ENCODE data around the gene RAD51AP1.
"Not testable (repeated sequence)": the region's sequence is repeated elsewhere in the genome, so short reads cannot be mapped to it uniquely, and the experiment has no call there.

RAD51AP1 gene

DNA sequence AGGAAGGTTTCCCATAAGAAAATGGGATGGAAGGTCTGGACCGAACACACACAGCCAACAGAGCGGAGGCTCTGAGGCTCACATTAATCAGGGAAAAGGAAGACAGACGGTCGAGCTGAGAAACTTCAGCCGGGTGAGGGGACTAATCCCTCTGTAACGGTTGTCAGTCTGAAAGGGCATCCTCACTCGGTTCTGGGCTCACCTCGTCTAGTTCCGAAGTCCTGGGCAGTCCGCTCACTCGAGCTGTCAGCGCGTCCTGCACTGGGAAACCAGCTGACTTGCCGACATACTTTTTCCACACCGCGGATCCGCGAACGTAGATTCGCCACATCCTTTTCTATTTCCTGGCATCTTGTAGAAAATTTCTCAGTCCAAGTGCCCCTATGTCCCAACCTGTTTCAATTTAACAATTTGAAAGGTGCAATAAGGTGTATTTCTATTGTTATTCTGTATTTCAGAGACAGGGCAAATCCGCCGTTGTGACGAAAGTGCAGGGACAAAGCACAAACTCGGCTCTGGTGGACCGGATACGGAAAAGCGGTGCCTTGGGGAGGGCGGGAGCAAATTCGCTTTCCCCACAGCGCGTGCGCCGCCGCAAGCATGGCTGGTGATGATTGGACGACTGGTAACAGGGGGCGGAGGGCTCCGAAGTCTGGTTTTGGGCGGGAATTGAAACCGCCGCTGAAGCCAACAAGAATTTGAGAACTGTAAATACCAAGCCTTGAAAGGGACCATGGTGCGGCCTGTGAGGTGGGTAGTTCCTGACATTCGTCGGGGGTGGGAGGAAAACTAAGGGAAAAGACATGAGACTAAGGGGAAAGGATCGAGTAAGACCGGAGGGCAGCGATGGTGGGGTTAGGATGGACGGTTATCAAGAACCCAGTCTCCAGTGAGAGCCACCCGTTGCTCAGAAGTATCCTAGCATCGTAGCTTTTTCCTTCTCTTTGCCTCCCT is at the start of gene RAD51AP1:
Gene RAD51AP1 (plus strand): TSS at position 684 of the 954 bp plus-strand sequence. CDS start 50 bp downstream, at position 734.
- Histone ChIP-seq H3K9me3 (replicated peaks in 1 of 11) (no peaks in the 10 kb centered on the region), H3K4me2 (peak within 1 kb of the TSS; percentile 85 to 99 (median 93)), H3K9ac (peak within 1 kb of the TSS; percentile 90 to 98 (median 95)), H3K36me3 (peaks cover 15 to 53% (median 36%) of the 10 kb centered on the region in 11 experiments; a peak in 21 of 22 replicates), H3K27ac (peak within 1 kb of the TSS; percentile 95 to 99 (median 97)), H3K27me3 (no peaks in the 10 kb centered on the region), H4K20me1 (no peaks in the 10 kb centered on the region), H3K4me3 (peak within 1 kb of the TSS; percentile 79 to 93 (median 84)), H3K4me1 (peaks cover 29 to 39% (median 35%) of the 10 kb centered on the region in 10 experiments)
- no peak for TF ChIP-seq Cebpa-rat (IDR thresholded peaks at IDR 0.05)

DNA sequence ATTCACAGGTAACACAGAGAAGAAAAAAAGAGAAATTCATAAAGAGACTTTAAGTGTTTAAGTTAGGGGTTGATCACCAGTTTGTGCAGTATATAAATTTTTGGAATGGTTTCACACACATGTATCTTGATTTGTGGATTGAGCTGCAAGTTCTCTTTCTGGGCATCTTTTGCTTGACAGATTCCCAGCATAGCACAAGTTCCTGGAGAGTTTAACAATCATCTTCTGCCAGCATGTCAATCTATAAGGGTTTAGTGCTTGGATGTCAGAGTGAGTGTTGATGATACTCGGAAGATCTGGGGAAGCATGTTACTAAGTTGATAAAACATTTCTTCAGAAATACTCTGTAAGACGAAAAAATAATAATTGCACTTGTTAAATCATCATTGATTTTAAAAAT is 49.1 kb upstream of the RAD51AP1 start:
- no peak overlapping the region for H3K9ac ChIP-seq
- peaks cover 50 to 96% (median 65%) of the 10 kb centered on the region in 11 experiments for H3K36me3 ChIP-seq
- H3K27ac ChIP-seq = no peak overlapping the region
- no peak overlapping the region for H3K4me3 ChIP-seq
- no peaks in the 10 kb centered on the region for H3K27me3 ChIP-seq
- no peak for TF ChIP-seq Cebpa-rat (IDR thresholded peaks at IDR 0.05)
- H3K4me1 ChIP-seq = peaks cover 9 to 17% (median 15%) of the 10 kb centered on the region in 10 experiments
- no peaks in the 10 kb centered on the region for H3K9me3 ChIP-seq (replicated peaks in 1 of 11)
- no peak overlapping the region for H3K4me2 ChIP-seq
- H4K20me1 ChIP-seq = no peaks in the 10 kb centered on the region

DNA sequence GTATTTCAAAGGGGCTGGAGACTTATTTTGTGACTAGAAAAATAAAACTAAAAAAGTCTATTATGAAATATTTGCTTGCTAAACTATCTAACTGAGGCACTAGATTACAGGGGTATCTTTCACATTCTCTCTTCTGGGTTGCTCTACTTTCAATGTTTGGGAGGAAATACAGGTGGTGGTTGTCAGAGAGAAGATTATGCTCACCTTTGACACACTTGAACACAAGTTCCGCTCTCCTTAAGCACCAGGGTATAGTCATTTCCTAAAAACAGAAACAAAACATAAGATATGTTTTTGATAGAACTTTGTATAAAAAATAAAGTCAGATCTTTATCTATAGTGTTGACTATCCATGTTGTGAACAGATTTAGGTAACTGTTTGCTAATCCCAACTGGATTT is 47.7 kb upstream of the RAD51AP1 start:
- TF ChIP-seq Cebpa-rat (IDR thresholded peaks at IDR 0.05) = no peak
- Histone ChIP-seq H3K27ac (no peak overlapping the region), H3K27me3 (no peaks in the 10 kb centered on the region), H3K4me1 (peaks cover 0 to 3% (median under 1%) of the 10 kb centered on the region in 10 experiments; a peak in 5 of 20 replicates), H3K4me3 (no peak overlapping the region), H3K4me2 (no peak overlapping the region), H4K20me1 (no peaks in the 10 kb centered on the region), H3K9ac (no peak overlapping the region), H3K9me3 (replicated peaks in 1 of 11) (no peaks in the 10 kb centered on the region), H3K36me3 (peaks cover 61 to 100% (median 76%) of the 10 kb centered on the region in 11 experiments)

GRCh38 chr12:4496145-4496838 is 42.4 kb upstream of the RAD51AP1 start:
- Histone ChIP-seq H4K20me1 (no peaks in the 10 kb centered on the region), H3K27me3 (no peaks in the 10 kb centered on the region), H3K4me3 (no peak overlapping the region), H3K36me3 (peaks cover 70 to 100% (median 83%) of the 10 kb centered on the region in 11 experiments), H3K9ac (no peak overlapping the region), H3K9me3 (replicated peaks in 1 of 11) (no peaks in the 10 kb centered on the region), H3K4me1 (no peaks in the 10 kb centered on the region), H3K4me2 (no peak overlapping the region), H3K27ac (no peak overlapping the region)
- TF ChIP-seq Cebpa-rat (IDR thresholded peaks at IDR 0.05) = no peak

DNA sequence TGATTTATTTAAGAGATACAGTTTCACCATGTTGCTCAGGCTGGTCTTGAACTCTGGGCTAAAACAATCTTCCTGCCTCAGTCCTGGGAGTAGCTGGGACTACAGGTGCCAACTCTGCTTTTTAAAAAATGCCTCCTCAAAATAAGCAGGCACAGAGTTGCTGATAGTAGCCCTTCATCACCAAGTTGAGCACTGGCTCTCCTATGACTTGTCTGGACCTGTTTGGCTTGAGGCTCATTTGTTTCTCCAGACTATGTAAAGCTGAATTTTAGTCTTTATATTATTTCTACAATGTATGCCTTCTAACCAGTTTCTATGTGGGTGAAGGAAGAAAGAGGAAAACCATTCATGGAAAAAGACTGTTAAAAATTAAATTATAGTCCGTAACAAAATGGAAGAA is 39.5 kb upstream of the RAD51AP1 start:
- no peak overlapping the region for H3K4me2 ChIP-seq
- no peaks in the 10 kb centered on the region for H3K9me3 ChIP-seq (replicated peaks in 1 of 11)
- peaks cover 76 to 100% (median 94%) of the 10 kb centered on the region in 11 experiments for H3K36me3 ChIP-seq
- H3K4me3 ChIP-seq = no peak overlapping the region
- H3K27ac ChIP-seq = no peak overlapping the region
- no peaks in the 10 kb centered on the region for H3K4me1 ChIP-seq
- no peaks in the 10 kb centered on the region for H3K27me3 ChIP-seq
- TF ChIP-seq Cebpa-rat (IDR thresholded peaks at IDR 0.05) = no peak
- no peak overlapping the region for H3K9ac ChIP-seq
- no peaks in the 10 kb centered on the region for H4K20me1 ChIP-seq

DNA sequence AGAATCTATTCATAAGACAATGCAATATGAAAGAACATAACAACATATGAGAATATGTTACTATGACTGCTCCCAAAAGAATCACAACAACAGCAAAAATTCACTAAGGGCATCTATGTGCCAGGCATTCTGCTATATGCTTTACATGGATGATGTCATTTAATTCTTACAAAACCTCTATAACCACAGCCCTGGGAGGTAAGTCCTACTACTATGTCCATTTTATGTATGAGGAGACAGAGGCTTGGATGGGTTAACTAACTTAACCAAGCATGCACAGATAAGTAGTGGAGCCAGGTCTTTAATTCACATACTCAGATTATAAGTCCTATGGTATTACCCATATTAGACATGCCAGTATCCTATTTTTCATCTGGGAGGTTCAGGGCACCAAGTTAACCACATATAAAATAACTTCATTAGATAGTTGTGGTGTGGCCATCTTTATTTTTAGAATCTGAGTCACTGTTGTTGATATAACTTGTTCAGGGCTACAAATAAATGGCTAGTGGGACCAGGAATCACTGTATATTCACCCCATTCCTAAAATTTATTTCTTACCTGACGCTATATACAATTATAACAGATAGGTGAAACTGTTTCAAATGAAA is 33.2 kb upstream of the RAD51AP1 start:
- peak overlapping the region in 10 of 11 experiments; percentile 0 to 43 (median 26); a peak in 12 of 22 replicates for H3K4me2 ChIP-seq
- no peak overlapping the region for H3K27ac ChIP-seq

GRCh38 chr12:4506430-4506829 is 32.3 kb upstream of the RAD51AP1 start:
- peak overlapping the region in 9 of 11 experiments; percentile 24 to 62 (median 49); a peak in 16 of 22 replicates for H3K4me2 ChIP-seq
- peaks cover 38 to 59% (median 49%) of the 10 kb centered on the region in 11 experiments for H3K36me3 ChIP-seq
- H3K9me3 ChIP-seq (replicated peaks in 1 of 11) = no peaks in the 10 kb centered on the region
- no peak overlapping the region for H3K27ac ChIP-seq
- H3K27me3 ChIP-seq = no peaks in the 10 kb centered on the region
- H4K20me1 ChIP-seq = peaks cover 0 to 9% (median 0%) of the 10 kb centered on the region in 11 experiments; a peak in 2 of 22 replicates
- no peak overlapping the region for H3K9ac ChIP-seq
- H3K4me3 ChIP-seq = no peak overlapping the region
- TF ChIP-seq Cebpa-rat (IDR thresholded peaks at IDR 0.05) = no peak
- H3K4me1 ChIP-seq = peaks cover 15 to 30% (median 23%) of the 10 kb centered on the region in 10 experiments; a peak in 19 of 20 replicates

More for the DNA sequence above, 33.2 kb upstream of the RAD51AP1 start:
- Histone ChIP-seq H3K27me3 (no peaks in the 10 kb centered on the region), H3K4me1 (peaks cover 15 to 30% (median 23%) of the 10 kb centered on the region in 10 experiments; a peak in 19 of 20 replicates), H3K9ac (no peak overlapping the region), H3K9me3 (replicated peaks in 1 of 11) (no peaks in the 10 kb centered on the region), H3K4me3 (no peak overlapping the region), H3K36me3 (peaks cover 48 to 68% (median 56%) of the 10 kb centered on the region in 11 experiments), H4K20me1 (peaks cover 0 to 9% (median 0%) of the 10 kb centered on the region in 11 experiments; a peak in 2 of 22 replicates)
- no peak for TF ChIP-seq Cebpa-rat (IDR thresholded peaks at IDR 0.05)

GRCh38 chr12:4506870-4507269 is 31.8 kb upstream of the RAD51AP1 start:
- H3K4me1 ChIP-seq = peaks cover 15 to 30% (median 23%) of the 10 kb centered on the region in 10 experiments; a peak in 19 of 20 replicates
- no peaks in the 10 kb centered on the region for H3K27me3 ChIP-seq
- H3K27ac ChIP-seq = no peak overlapping the region
- no peak overlapping the region for H3K9ac ChIP-seq
- H3K4me2 ChIP-seq = peak overlapping the region in 10 of 11 experiments; percentile 24 to 62 (median 49); a peak in 18 of 22 replicates
- no peak for TF ChIP-seq Cebpa-rat (IDR thresholded peaks at IDR 0.05)
- H3K9me3 ChIP-seq (replicated peaks in 1 of 11) = no peaks in the 10 kb centered on the region
- H3K4me3 ChIP-seq = no peak overlapping the region
- peaks cover 0 to 9% (median 0%) of the 10 kb centered on the region in 11 experiments; a peak in 2 of 22 replicates for H4K20me1 ChIP-seq
- peaks cover 34 to 55% (median 44%) of the 10 kb centered on the region in 11 experiments for H3K36me3 ChIP-seq

GRCh38 chr12:4508503-4508902 is 30.2 kb upstream of the RAD51AP1 start:
- H3K27me3 ChIP-seq; H3K27ac ChIP-seq; H3K9ac ChIP-seq; H3K9me3 ChIP-seq (replicated peaks in 1 of 11); H3K4me2 ChIP-seq; H3K4me3 ChIP-seq; H4K20me1 ChIP-seq: not testable (repeated sequence)
- H3K4me1 ChIP-seq = peaks cover 15 to 30% (median 23%) of the 10 kb centered on the region in 10 experiments; a peak in 19 of 20 replicates
- H3K36me3 ChIP-seq = peaks cover 21 to 38% (median 30%) of the 10 kb centered on the region in 11 experiments

DNA sequence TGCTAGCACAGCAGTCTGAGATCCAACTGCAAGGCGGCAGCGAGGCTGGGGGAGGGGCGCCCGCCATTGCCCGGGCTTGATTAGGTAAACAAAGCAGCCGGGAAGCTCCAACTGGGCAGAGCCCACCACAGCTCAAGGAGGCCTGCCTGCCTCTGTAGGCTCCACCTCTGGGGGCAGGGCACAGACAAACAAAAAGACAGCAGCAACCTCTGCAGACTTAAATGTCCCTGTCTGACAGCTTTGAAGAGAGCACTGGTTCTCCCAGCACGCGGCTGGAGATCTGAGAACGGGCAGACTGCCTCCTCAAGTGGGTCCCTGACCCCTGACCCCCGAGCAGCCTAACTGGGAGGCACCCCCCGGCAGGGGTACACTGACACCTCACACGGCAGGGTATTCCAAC is 29.4 kb upstream of the RAD51AP1 start:
- not testable (repeated sequence) for H3K27ac ChIP-seq; H3K9me3 ChIP-seq (replicated peaks in 1 of 11); H3K9ac ChIP-seq; H3K27me3 ChIP-seq; H3K4me3 ChIP-seq; H4K20me1 ChIP-seq; H3K4me2 ChIP-seq
- Histone ChIP-seq H3K4me1 (peaks cover 15 to 30% (median 23%) of the 10 kb centered on the region in 10 experiments; a peak in 19 of 20 replicates), H3K36me3 (peaks cover 13 to 31% (median 23%) of the 10 kb centered on the region in 11 experiments)

All from BLaER1 treated with 17β-estradiol and CSF1 and Interleukin-3, amounts not matched to agents 10 nM and 100 nM (cell line).